SH-SY5Y (cell line): Measurements from ENCODE around the gene TNNC1.

ENCODE experiments used
- GATA2 ChIP-seq: IDR thresholded peaks from 2 replicates; pipeline ENCODE4 v1.6.1; 2011; ENCODE audit warnings: mild to moderate bottlenecking, low read depth, low read length
- GATA3 ChIP-seq: IDR thresholded peaks from 2 replicates; pipeline ENCODE4 v1.6.1; 2011; ENCODE audit warnings: low read depth, mild to moderate bottlenecking, low read length, moderate library complexity

The TNNC1 gene

GRCh38 chr3:52438579-52439425 is 15.0 kb downstream of the TNNC1 start:
- no peak for TF ChIP-seq GATA3

DNA sequence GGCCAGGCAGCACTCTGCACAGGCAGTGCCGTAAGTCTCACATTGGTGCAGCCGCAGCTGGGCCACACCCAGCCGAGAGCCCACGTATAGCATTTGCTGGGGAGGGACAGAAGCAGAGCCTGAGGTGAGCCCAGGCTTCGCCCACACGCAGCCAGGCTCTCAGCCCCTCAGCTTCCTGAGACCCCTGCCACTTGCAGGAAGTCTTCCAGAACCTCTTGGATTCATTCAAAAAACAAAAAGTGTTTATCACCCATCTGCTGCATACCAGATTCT is 15.8 kb downstream of the TNNC1 start:
- no peak for TF ChIP-seq GATA3
- no peak for TF ChIP-seq GATA2

- TF ChIP-seq GATA2 (no peak), GATA3 (no peak)
Measured at GRCh38 chr3:52437326-52438103, 16.3 kb downstream of the TNNC1 start.

DNA sequence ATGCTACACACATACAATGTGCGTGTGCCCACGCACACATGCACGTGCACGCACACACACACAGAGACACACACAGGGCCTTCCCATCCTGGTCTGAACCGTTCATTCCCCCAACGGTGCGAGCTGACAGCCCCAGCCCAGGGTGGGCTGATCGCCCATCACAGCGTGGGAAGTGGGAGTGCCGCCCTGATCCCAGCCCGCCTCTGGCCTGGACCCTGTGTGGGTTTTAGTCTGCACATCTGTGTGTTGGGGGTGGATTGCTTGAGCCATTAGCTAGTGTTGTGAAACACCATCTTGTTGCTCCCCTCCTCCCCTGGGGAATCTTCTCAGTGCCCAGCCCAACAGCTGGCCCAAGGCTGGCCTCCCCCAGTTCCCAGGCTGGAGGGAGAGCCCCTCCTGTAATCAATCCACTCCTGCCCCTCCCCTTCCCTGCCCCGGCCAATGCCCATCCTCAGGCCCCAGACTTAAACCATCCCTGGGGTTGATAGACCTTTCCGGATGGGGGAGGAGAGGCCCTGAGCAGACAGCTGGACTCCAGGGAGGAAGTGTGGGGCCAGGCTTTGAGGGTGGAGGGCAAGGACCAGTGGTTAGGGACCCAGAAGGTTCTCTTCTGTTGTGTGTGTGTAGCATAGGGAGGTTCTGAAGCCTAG is 17.2 kb downstream of the TNNC1 start:
- TF ChIP-seq GATA3 (no peak), GATA2 (no peak)

- no peak for TF ChIP-seq GATA3
- TF ChIP-seq GATA2: no peak
Measured at GRCh38 chr3:52435246-52436101, 18.4 kb downstream of the TNNC1 start.

DNA sequence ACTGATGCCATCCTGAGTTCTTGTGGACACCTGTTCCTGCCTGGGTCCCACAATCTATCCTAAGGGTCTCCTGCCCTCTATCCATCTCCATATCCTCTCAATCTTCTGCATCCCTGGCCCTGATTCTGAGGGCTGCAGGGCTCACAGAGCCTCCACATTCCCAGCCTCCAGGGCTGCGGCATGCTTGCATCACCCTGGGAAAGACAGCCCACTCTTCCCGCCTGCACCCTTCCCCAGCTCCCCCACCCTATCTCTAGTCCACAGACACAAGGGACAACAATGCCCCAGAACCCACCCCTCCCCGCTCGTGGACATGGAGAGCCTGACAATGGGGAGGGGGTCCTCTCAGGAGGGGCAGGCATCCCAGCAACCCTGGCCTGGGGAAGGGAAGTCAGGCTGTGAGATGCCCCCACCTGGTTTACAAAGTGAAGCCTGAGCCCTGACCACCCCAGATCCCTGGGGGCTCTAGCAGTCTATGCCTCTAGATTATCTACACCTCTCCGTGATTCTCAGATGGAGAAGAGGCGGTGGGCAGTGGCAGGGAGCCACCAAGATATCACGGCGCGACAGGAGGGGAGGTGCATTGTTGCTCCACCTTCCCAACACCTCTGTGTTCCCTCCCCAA is 19.2 kb downstream of the TNNC1 start:
- TF ChIP-seq GATA2 (no peak), GATA3 (no peak)

DNA sequence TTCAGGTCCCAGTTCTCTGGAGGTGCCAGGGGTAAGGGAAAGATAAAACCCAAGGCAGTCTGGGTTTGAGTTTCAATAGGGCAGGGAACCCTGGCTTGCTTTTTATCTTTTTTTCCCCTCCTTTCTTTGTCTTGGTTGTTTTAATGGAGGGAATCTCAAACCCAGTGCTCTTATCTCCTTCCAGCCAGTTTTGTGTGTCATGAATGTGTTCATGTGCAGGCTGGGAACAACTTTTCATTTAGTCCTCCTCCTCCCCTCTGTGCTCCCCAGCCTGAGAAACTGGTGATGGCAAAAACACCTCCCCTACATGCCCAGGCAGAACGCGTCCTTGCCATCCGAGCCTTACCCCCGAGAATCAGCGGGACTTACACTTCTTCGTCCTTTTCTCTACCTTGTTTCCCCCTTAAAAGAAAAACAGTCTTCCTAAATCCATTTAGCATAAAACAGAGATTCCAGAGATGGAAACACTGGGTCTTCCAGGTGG is 19.8 kb downstream of the TNNC1 start:
- TF ChIP-seq GATA3 (no peak), GATA2 (no peak)

- no peak for TF ChIP-seq GATA2
- no peak for TF ChIP-seq GATA3
Measured at GRCh38 chr3:52433328-52433995, 20.4 kb downstream of the TNNC1 start.

- TF ChIP-seq GATA2: no peak
- TF ChIP-seq GATA3: no peak
Measured at GRCh38 chr3:52432691-52433141, 21.1 kb downstream of the TNNC1 start.

DNA sequence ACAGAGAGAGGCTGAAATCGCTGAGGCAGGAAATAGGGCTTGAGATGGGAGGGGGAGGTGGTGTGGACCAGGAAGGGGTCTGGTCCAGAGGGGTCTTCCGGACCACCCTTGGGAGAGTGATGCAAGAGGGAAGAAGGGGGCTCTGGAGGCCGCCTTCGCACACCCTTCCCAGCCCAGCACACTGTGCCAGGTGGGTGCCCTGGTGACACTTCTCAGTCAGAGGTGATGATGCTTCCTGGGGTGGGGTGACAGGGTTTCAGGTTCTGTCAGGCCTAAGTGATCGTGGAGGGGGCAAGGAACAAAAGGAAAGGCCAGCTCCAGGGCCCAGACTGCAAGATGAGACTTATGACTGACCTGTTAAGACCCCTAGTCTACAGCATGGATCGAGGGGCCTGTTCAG is 21.6 kb downstream of the TNNC1 start:
- TF ChIP-seq GATA3: no peak
- TF ChIP-seq GATA2: no peak

DNA sequence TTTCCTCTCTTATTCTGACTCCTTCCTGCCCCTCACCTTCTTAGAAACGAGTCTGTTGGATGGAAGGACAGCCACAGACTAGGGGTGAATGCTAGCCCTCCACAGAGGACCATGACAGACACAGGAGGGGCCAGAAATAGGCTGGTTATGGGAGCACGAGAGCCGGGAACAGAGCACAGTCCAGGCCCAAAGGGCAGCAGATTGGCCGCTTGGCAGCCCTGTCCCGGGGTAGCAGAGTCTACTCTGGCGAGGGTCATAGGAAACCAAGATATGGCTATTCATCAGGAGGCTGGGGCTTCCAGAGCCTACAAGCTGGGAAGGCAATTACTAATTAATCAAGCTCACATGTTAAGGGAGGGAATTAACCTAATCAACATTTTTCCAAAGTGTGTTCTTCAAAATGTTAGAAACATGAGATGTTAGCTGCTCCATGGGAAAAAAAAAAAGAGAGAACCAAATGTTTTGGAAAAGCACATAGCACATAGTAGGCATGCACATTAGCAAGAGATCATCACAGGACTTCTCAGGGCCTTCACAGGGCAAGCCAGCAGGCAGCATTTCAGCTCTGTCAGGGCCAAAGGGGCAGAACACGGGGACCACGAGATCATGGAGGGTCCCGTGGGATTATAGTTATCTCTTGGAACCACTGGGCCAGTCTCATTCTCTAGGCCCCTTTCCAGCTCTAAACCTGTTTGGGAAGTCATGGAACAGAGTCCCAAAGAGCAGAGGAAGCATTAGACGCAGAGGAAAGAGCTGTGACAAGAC is 22.2 kb downstream of the TNNC1 start:
- no peak for TF ChIP-seq GATA2
- TF ChIP-seq GATA3: no peak

GRCh38 chr3:52430416-52430810 is 23.4 kb downstream of the TNNC1 start:
- TF ChIP-seq GATA2: no peak
- no peak for TF ChIP-seq GATA3
